NK-92 (cell line): Measurements from ENCODE around the gene SRP72.
"Not testable (repeated sequence)": the region's sequence is repeated elsewhere in the genome, so short reads cannot be mapped to it uniquely, and the experiment has no call there.

ENCODE experiments used
- DNase-seq: peaks from one replicate; lab custom pipeline; 2025; ENCODE audit not compliant: unreplicated experiment; lab: John Stamatoyannopoulos, UW

Gene SRP72, protein sequence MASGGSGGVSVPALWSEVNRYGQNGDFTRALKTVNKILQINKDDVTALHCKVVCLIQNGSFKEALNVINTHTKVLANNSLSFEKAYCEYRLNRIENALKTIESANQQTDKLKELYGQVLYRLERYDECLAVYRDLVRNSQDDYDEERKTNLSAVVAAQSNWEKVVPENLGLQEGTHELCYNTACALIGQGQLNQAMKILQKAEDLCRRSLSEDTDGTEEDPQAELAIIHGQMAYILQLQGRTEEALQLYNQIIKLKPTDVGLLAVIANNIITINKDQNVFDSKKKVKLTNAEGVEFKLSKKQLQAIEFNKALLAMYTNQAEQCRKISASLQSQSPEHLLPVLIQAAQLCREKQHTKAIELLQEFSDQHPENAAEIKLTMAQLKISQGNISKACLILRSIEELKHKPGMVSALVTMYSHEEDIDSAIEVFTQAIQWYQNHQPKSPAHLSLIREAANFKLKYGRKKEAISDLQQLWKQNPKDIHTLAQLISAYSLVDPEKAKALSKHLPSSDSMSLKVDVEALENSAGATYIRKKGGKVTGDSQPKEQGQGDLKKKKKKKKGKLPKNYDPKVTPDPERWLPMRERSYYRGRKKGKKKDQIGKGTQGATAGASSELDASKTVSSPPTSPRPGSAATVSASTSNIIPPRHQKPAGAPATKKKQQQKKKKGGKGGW

DNA sequence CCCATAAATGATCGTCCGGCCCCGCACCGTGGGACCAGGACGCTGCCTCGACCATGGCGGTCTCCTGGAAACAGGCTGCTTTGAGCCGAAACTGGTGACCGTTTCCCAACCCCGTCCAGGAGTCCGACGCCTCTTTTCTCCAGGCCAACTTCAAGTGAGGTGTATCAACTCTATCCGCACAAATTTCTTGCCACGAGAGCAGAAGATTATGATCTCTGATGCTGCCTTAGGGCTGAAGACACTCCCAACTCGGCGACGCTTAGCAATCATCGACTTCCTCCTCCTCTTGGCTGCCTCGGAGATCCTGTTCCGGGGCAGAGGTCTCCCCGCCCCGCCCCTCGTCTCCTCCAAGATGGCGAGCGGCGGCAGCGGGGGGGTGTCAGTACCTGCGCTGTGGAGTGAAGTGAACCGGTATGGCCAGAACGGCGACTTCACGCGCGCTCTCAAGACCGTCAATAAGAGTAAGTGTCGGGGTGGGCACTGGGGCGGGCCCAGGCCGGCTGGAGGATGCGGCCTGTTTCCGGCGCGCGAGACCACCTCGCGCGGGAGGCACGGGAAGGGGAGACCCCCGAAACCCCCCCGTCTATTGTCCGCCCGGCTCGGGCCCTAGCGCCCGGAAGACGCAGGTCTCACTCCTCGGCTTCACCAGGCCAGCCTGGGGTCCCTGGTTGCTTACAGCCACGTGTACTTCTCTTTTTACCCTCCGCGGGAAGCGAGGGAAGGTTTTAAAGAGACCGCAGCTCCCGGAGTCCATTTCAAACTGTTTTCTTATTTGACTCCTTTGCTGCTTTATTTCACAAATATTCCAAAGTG, at the start of gene SRP72:
TSS of gene SRP72 (plus strand) at position 334 of the 813 bp plus-strand sequence. CDS start at position 353, 19 bp downstream.
- DNase-seq, result peak; percentile 33

DNA sequence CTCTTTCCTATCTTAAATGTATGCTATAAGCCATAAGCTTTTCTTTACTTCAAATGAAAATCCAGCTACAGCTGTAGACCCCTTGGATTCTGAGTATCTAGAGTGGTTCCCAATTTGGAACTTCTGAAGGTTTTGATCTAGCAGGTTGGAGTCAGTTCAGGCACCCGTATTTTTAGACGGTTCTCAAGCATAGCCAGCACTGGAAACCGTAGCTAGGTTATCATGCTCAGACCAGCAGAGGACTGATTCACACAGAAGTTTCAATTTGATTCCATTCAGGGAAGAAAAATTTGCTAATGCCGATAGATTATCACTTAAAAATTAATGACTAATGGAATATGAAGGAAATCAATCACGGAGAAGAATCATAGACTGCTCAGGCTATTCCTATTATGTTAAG, 43.2 kb upstream of the SRP72 start:
- DNase-seq, result no peak

GRCh38 chr4:56424697-56425514, 42.5 kb upstream of the SRP72 start:
- no peak for DNase-seq

DNA sequence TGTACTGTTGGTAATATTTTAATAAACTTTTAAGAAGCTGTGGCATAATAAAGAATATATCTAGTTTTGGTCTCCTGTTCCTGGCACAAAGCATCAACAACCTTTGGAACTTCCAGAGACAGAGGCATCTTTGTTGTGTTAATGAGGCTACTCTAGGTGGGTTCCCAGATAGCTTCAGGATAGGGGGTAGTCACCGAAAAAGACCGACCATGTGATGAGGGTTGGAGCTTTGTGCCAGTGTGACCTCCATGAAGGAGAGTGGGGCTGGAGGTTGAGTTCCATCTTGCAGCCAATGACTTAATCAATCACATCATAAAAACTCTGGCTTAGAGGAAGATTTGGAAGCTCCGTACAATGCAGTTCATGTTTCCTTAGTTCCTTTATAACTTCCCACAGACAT, 41.9 kb upstream of the SRP72 start:
- DNase-seq, result no peak

GRCh38 chr4:56426273-56426672, 41.1 kb upstream of the SRP72 start:
- DNase-seq, result no peak

- DNase-seq, result no peak
These were observed 40.2 kb upstream of the SRP72 start for GRCh38 chr4:56427179-56427578.

DNA sequence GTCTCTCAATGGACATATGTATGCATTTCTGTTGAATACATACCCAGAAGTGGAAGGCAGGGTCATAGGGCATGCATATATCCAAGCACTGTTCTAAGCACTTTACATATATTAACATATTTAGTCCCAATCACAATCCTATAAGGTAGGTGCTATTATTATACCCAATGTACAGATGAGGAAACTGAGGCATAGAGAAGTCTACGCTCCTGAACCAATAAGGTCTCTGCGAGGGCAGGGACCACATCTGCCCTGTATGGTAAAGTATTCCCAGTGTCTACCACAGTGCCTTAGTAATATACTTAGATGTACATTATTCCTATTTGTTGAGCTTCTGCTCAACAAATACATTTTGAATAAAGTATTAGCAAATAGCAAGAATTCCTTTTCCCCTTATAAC, 37.2 kb upstream of the SRP72 start:
- no peak for DNase-seq

GRCh38 chr4:56433280-56433679, 34.1 kb upstream of the SRP72 start:
- no peak for DNase-seq

DNA sequence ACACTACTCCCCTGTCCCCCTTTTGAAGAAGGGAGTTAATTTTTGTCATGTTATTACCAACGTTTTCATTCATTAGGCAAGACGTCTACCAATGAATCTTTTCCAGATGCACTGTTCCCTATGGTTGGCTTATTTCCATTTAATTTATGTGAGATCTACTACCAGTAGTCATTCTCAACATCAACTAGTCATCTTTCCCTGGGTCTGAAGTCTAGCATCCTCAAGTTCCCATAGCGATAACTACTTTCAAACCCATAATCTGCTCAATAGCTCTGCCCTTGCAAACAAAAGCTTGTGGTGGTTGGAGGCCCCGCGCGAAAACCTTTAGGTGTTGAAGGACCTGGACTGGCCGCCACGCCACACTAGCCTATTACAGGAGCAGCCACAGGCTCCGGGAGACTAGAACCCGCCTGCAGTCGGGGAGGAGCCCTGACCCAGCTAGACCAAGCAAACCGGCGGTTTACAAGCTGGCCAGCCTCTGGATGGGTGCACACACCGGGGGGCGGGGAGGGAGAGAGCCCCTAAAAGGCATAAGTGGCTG, 32.7 kb upstream of the SRP72 start:
- DNase-seq, result no peak

DNA sequence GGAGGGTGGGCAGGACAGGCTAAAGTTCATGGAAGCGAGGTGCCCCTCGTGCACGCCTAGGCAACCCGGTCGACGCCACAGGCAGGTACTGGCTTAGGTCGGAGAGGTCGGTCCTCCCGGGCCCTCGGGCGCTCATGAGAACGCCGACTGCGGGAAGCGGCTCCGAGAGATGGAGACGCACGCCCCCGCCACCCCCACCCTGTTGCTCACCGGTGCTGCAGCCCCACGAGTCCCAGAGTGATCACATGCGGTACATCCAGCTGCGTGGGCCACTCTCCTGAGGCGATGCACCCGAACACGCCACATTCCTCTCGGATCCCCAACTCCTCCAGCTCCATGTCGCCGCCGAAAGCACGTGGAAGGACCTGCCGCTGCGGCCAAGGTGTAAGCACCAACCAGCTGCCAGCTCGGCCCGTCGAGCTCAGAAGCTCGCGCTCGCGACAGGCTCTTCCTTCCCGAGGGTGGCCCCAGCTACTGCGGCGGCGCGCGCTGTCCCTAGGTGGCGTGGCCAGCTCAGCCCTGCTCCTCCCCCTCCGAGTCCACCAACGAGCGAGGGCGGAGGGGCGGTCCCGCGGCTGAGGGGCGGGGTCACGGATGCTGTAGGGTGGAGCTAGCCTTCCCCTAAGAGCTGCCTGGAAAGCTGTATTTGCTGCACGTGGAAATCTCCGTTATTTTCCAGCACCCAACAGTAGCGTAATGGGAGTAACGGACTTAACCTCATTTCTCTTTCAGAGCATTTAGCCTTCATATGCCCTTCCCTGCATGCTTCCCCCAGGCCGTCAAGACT, 32.1 kb upstream of the SRP72 start, which contains the start of gene PPAT:
TSS of gene PPAT (minus strand) at position 476 of the 787 bp plus-strand sequence. CDS start at position 338, 138 bp downstream.
- peak; percentile 88 for DNase-seq

- DNase-seq, result no peak
These were observed 28.7 kb upstream of the SRP72 start for GRCh38 chr4:56438766-56439165.

GRCh38 chr4:56440983-56441382, 26.4 kb upstream of the SRP72 start:
- no peak for DNase-seq

DNA sequence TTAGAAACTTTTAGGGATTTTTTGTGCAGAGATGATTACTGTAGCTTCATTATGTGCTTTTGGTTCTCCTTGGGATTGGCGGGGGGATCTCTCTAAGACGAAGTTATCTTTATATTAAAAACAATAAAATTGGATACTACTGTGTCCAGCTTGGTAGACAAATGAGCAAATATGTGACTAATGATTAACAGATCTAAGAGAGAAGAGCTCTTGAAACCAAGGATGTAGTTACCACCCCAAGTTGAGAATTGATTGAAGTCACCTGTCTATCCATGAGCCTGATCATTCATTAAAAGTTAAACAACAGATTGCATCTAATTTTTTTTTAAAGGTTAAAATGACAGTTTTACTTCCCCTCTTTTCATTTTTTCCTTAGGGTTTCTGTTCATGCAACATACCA, 22.7 kb upstream of the SRP72 start:
- no peak for DNase-seq

DNA sequence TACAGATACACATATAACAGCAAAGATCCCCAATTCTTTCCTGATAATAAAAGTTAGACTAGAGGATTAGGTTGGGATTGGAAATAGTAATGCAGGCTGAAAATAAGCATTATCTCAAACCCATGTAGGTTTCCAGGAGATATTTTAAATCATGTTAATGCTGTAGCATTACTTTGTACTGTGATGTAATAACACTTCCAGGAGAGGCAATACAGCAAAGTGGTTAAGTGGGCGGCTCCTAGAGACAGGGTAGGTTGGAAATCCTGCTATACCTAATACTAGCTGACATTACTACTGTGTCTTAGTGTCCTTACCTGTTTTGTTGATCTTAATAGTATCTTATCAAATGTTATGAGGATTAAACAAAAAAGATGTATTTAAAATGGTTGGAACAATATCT, 21.7 kb upstream of the SRP72 start:
- no peak for DNase-seq

DNA sequence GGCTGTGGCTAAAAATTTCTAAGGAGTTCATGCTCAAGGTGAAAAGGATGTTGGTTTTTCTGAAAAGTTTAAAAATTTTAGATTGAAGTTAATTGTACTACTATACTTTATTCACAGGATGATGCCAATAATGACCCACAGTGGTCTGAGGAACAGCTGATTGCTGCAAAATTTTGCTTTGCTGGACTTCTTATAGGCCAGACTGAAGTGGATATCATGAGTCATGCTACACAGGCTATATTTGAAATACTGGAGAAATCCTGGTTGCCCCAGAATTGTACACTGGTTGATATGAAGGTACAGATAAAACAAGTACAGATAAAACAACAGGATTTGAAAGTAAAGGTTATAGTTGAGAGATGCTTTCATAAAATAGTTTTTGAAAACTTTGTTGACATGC, 19.1 kb upstream of the SRP72 start:
- DNase-seq, result no peak

DNA sequence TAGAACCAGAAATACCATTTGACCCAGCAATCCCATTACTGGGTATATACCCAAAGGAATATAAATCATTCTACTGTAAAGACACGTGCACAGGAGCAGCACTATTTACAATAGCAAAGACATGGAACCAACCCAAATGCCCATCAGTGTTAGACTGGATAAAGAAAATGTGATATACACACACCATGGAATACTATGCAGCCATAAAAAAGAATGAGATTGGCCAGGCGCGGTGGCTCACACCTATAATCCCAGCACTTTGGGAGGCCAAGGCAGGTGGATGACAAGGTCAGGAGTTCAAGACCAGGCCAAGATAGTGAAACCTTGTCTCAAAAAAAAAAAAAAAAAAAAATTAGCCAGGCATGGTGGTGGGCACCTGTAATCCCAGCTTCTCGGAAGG, 17.9 kb upstream of the SRP72 start:
- DNase-seq, result not testable (repeated sequence)

- no peak for DNase-seq
These were observed 17.1 kb upstream of the SRP72 start for GRCh38 chr4:56450342-56450741.

- DNase-seq, result no peak
These were observed 7.3 kb upstream of the SRP72 start for GRCh38 chr4:56460085-56460484.

DNA sequence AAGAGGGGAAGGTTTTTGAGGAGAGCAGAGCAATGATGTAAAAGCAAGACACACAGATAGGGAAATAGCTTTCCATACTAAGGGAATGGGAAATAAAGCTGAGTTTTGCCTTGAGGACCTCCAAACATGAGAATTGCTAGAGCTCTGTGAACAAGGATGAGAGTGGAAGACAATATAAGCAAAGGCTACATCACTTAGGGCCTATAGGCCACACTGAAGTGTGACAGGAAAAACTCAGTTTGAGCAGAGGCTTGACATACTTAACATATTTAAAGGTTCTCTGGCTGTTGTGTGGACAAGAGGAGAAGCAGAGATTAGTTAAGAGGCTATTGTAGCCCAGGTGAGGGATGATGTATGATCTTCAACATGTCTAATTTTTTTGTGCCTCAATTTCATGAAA, 5.3 kb upstream of the SRP72 start:
- DNase-seq, result no peak

- no peak for DNase-seq
These were observed 3.7 kb upstream of the SRP72 start for GRCh38 chr4:56463711-56464110.
